ENCODE results near the gene PTGER1.
"Not testable (repeated sequence)": the region's sequence is repeated elsewhere in the genome, so short reads cannot be mapped to it uniquely, and the experiment has no call there.

PTGER1 gene

DNA sequence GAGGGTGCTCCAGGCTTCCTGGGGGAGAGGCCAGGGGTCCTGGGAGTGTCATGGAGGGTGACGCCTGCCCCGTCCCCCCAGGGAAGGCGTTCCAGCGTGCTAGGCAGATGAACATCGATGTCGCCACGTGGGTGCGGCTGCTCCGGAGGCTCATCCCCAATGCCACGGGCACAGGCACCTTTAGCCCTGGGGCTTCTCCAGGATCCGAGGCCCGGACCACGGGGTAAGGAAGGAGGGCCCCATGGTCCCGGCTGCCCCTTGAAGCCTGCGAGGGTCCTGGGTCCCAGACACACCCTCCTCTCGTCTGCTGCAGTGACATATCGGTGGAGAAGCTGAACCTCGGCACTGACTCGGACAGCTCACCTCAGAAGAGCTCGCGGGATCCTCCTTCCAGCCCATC is 11.4 kb downstream of the PTGER1 start:
- DNase-seq (ENCODE audit: extremely low read depth, low read depth) = no peak
- TF ChIP-seq, protein P1, sequence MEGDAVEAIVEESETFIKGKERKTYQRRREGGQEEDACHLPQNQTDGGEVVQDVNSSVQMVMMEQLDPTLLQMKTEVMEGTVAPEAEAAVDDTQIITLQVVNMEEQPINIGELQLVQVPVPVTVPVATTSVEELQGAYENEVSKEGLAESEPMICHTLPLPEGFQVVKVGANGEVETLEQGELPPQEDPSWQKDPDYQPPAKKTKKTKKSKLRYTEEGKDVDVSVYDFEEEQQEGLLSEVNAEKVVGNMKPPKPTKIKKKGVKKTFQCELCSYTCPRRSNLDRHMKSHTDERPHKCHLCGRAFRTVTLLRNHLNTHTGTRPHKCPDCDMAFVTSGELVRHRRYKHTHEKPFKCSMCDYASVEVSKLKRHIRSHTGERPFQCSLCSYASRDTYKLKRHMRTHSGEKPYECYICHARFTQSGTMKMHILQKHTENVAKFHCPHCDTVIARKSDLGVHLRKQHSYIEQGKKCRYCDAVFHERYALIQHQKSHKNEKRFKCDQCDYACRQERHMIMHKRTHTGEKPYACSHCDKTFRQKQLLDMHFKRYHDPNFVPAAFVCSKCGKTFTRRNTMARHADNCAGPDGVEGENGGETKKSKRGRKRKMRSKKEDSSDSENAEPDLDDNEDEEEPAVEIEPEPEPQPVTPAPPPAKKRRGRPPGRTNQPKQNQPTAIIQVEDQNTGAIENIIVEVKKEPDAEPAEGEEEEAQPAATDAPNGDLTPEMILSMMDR (IDR thresholded peaks at IDR 0.05; ENCODE audit: low read depth, low read length) = no peak

DNA sequence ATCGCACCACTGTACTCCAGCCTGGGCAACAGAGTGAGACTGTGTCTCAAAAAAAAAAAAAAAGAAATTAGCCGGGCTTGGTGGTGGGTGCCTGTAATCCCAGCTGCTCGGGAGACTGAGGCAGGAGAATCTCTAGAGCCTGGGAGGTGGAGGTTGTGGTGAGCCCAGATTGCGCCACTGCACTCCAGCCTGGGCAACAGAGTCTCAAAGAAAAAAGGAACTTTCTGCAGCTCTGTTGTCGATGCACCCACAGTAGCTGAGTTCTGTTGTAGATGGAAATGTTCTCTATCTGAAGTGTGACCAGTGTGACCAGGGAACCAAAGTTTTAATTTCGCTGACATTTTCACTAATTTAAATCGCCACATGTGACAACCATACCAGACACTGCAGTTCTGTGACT is 12.8 kb downstream of the PTGER1 start:
- not testable (repeated sequence) for DNase-seq (ENCODE audit: extremely low read depth, low read depth)

DNA sequence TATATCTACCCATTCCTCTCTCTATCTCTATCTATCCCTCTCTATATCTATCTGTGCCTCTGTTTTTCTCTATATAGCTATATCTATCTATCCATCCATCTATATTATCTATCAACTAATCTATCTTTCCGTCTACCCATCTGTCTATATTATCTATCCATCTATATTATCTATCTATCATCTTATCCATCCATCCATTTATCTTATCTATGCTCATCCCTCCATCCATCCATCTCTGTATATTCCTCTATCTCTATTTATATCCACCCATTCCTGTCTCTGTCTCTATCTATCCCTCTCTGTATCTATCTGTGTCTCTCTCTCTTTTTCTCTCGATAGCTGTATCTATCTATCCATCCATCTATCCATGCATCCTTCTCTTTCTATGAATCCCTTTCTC is 14.2 kb downstream of the PTGER1 start:
- TF ChIP-seq, protein P1 (IDR thresholded peaks at IDR 0.05; ENCODE audit: low read depth, low read length) = no peak
- no peak for DNase-seq (ENCODE audit: extremely low read depth, low read depth)

DNA sequence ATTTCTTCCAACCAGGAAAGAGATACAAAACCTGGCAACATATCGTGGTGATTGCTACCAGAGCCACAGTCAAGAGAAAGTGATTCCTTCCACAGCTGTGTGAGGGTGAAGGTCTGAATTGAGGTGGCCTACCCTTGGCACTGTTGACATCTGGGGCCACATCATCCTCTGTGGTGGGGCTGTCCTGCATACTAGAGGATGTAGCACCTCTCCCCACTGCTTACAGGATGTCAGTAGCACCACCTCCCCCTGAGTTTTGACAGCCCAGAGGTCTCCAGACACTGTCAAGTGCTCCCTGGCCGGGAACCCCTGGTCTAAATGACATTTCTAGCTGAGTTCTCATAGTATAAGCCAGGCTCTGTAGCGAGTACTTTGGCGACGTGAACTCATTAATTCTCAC is 15.5 kb downstream of the PTGER1 start:
- no peak for DNase-seq (ENCODE audit: extremely low read depth, low read depth)
- TF ChIP-seq, protein P1 (IDR thresholded peaks at IDR 0.05; ENCODE audit: low read depth, low read length) = no peak

DNA sequence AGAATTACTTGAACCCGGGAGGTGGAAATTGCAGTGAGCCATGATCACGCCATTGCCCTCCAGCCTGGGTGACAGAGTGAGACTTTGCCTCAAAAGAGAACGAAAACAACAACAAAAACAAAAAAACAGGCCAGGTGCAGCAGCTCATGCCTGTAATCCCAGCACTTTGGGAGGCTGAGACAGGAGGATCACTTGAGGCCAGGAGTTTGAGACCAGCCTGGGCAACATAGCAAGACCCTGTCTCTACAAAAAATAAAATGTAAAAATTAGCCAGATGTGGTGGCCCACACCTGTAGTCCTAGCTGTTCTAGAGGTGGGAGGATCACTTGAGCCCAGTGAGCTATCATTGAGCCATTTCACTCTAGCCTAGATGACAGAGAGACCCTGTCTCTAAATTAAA is 22.9 kb downstream of the PTGER1 start:
- not testable (repeated sequence) for DNase-seq (ENCODE audit: extremely low read depth, low read depth)

DNA sequence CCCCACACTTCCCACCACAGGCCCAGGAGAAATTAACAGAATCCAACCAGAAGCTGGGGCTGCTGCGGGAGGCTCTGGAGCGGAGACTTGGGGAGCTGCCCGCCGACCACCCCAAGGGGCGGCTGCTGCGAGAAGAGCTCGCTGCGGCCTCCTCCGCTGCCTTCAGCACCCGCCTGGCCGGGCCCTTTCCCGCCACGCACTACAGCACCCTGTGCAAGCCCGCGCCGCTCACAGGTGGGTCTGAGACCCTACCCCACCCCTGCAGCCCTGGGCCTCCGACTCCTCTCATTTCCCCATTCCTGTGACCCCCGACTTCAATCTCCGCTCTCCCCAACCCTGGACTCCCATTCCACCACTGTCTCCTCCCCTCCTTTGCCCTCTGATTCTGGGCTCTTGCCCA is 24.3 kb downstream of the PTGER1 start:
- DNase-seq (ENCODE audit: extremely low read depth, low read depth) = no peak

DNA sequence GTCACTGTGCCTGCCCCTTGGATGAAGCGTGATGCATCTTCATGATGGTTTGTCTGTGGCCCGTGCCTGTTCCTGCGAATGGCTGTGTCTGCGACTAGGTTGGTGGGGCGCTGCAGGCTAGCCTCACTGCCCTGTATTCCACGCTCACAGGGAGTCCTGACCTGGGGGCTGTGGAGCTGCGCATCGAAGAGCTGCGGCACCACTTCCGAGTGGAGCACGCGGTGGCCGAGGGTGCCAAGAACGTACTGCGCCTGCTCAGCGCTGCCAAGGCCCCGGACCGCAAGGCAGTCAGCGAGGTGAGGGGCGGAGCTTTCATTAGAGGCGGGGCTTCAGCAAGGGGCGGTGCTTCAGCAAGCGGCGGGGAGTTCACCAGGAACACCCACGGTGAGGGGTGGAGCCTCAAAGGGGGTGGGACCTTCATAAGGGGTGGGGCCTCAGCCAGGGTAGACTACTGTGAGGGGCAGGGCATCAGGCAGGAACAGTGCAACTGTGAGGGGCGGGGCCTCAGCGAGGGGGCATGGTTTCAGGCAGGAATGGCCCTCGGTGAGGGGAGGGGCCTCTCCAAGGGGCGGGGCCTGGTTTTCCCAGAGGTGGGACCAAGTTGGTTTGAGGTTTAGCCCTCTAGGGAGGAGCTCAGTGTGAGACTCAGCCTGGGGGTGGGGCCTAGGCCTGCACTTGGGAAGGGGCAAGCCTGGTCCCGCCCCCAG is 24.8 kb downstream of the PTGER1 start:
- TF ChIP-seq, protein P1 (IDR thresholded peaks at IDR 0.05; ENCODE audit: low read depth, low read length) = no peak
- no peak for DNase-seq (ENCODE audit: extremely low read depth, low read depth)

More for the DNA sequence above, 24.3 kb downstream of the PTGER1 start:
- TF ChIP-seq, protein P1 (IDR thresholded peaks at IDR 0.05; ENCODE audit: low read depth, low read length) = no peak

DNA sequence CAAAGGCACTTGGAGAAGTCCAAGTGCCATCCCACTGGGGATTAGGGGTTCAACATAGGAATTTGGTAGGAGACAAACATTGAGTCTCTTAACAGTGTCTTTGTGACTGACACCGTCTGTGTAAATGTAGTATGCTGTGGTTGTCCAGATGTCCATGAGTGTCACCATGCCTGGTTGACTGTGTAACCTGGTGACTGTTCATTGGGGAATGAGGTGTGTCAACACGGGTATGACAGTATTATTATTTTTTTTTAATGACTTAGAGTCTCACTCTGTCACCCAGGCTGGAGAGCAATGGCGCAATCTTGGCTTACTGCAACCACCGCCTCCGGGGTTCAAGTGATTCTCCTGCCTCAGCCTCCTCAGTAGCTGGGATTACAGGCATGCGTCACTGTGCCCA is 25.8 kb downstream of the PTGER1 start:
- TF ChIP-seq, protein P1 (IDR thresholded peaks at IDR 0.05; ENCODE audit: low read depth, low read length) = no peak
- no peak for DNase-seq (ENCODE audit: extremely low read depth, low read depth)
